ENCODE measurements around the gene GALNT10.

Gene GALNT10

GRCh38 chr5:154236536-154237375 is 46.2 kb downstream of the GALNT10 start:
- DNase-seq, result no peak

DNA sequence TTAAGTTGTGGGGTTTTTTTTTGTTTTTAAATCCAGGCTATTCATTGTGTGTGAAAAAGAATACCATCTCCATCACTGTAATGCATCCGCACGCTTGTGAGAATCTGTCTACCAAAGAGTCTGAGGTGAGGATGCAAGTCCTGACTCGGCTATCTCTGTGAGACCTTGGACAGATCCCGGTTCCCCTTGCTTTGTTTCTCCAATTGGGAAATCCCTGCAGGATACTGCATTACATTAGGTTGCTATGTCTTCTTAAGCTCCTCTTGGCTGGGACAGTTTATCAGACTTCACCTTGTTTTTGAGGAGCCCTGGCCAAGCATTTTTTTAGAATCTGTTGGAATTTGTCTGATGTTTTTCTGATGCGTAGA is 46.8 kb downstream of the GALNT10 start:
- DNase-seq, result no peak

GRCh38 chr5:154237946-154238345 is 47.4 kb downstream of the GALNT10 start:
- no peak for DNase-seq

DNA sequence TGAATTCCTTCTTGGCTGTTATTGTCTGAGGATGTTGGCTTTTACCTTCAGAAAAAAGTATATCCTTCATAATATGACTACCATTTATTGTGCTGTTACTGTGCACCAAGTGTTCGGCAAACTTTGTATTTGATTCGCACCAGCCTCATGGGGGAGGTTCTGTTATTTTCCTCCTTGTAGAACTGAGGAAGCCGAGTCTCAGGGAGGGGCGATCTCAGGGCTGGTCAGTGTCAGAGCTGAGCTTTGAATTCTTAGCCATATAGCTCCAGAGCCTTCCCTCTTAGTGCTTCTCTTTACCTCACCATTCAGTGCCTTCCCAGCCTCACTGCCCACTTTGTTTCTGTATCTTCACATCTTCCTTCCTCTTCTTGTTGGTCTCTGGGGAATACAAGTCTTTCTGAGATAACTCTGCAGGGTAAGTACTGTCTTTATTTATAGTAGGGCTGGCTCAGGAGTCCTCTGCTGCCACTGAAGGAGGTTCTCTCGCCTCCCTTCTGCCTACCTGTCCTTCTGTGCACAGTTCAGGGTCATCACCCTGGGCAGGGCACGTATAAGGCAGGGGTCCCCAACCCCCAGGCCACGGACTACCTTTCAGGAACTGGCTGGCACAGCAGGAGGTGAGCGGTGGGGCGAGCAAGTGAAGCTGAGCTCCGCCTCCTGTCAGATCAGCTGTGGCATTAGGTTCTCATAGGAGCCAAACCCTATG is 48.4 kb downstream of the GALNT10 start:
- no peak for DNase-seq

DNA sequence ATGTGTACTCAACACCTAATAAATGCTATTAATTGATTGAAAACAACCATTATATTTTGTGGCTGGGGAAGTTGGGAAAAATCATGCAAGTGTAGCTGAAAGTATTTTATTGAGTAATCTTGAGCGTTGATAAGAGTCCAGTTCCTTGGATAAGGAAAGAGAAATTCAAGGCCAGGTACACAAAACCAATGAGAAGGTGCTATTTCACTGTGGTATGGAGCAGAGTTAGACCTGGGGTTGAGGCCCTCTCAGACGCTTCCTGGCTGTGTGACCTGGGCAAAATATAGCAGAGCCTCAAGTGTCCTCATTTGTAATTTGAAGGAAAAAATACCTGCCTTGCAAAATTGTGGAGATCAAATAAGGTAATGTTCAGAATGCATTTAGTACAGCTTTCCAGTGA is 50.1 kb downstream of the GALNT10 start:
- no peak for DNase-seq

GRCh38 chr5:154241021-154241420 is 50.5 kb downstream of the GALNT10 start:
- DNase-seq, result no peak

- no peak for DNase-seq
Measured at GRCh38 chr5:154242442-154242841, 51.9 kb downstream of the GALNT10 start.

GRCh38 chr5:154242964-154243376 is 52.4 kb downstream of the GALNT10 start:
- DNase-seq, result peak; percentile 15

DNA sequence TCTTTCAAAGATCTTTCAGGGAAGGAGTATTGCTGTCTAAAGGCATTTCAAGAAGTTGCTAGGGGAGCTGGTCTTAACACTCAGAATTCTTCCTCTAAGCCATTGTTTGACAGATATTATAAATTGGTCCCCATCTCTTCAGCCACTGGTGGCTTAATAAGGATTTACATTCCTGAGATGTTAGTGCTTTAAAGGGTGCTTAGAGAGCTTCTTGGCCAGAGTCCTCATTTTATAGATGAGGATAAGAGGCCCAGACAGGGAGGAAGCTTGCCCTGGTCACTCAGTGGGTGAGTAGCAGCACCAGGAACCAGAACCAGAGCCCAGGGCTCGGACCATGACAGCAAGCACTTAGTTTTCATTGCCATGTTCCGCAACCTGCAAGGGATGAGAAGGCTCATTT is 53.2 kb downstream of the GALNT10 start:
- no peak for DNase-seq

DNA sequence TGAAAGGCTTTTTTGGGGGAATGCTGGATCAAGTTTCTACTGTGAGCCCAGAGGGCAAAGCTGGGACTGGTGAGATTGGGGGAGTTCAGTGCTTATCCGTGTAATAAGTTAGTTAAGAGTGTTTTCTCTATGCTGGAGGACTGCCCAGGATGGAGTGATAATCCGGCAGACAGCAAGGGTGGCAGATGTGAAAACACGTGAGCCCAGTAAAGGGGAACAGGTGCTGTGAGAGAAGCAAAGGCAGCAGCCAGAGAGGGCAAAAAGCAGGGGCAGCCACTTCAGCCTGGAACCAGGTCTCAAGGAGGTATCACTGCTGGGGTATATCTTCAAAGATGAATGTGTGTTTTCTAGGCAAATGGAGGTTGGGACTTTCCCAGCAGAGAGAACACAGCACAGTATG is 53.9 kb downstream of the GALNT10 start:
- no peak for DNase-seq

DNA sequence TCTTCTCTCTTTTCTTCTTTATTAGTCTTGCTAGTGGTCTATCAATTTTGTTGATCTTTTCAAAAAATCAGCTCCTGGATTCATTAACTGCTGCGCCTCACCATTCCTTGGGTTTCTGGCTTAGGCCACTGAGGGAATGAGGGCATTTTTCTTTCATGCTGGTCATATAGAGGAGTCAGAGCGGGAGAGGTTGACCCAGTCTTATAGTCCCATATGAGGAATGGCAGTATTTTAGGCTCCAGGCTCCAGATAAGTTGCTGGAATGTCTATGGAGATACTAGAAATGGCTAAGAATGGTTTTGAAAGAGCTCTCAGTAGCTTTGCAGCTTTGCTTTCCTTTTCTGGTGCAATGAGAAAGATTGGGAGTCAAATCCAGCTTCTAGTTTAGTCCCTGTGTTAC is 58.2 kb downstream of the GALNT10 start:
- no peak for DNase-seq

GRCh38 chr5:154249826-154250225 is 59.3 kb downstream of the GALNT10 start:
- DNase-seq, result no peak

DNA sequence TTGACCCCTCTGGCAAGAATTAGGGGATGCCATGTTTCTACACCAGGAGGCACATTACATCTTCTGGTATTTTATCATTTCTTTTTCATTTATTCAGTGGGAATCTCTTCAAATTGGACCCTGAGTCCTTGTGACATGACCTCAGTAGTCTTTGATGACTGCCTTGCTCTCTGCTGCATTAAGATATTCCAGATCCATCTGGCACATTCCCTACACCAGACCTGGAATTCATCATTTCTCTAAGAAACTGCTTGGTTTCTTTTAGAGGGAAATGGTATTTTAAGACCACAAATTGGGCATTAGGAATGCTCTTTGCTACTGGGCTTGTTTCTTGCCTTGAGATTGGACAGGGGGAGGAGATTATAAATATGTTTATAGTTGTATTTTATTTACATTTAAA is 61.0 kb downstream of the GALNT10 start:
- no peak for DNase-seq

GRCh38 chr5:154253807-154254206 is 63.3 kb downstream of the GALNT10 start:
- DNase-seq, result no peak

DNA sequence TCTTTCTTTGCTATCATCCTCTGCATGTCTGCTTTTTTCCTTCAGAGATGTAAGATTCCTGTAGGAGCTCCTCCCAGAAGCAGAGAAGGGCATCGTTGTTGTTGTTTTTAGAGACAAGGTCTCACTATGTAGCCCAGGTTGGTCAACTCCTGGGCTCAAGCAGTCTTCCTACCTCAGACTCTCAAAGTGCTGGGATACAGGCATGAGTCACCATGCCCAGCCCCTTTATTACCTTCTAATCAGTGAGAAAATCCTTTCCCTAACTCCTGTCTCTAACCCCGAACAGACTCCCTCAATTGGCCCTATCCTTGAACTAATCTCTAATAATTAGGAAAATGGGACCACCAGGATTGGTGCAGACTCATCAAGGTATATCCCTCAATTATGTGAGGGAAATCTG is 64.4 kb downstream of the GALNT10 start:
- no peak for DNase-seq

GRCh38 chr5:154257046-154257445 is 66.5 kb downstream of the GALNT10 start:
- DNase-seq, result no peak

DNA sequence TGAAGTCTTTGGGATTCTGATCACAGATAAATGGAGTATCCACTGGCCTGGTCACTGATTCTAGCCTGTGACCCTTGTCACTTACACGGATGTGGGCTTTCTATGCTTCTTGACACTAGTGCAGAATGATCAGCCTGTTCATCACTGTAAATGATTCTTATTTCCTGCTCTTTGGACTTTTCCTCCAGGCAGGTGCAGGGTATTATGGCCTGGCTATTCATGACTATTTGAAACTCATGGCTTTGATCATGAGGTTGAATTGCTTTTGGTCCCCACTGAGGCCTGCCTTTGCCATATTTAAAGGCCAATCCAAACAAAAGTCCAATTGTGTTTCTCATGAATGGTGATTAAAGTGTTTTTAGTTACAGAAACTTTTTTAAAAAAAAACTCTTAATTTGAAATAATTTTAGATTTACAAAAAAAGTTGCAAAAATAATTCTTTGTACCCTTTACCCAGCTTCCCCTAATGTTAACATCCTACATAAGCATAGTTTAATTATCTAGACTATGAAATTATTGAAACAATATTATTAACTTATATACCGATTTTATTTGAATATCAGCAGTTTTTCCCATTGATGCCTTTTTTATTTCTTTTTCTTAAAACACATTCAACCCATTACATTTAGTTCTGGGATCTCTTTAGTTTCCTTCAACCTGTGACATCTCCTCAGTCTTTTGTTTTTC is 68.1 kb downstream of the GALNT10 start:
- DNase-seq, result no peak

DNA sequence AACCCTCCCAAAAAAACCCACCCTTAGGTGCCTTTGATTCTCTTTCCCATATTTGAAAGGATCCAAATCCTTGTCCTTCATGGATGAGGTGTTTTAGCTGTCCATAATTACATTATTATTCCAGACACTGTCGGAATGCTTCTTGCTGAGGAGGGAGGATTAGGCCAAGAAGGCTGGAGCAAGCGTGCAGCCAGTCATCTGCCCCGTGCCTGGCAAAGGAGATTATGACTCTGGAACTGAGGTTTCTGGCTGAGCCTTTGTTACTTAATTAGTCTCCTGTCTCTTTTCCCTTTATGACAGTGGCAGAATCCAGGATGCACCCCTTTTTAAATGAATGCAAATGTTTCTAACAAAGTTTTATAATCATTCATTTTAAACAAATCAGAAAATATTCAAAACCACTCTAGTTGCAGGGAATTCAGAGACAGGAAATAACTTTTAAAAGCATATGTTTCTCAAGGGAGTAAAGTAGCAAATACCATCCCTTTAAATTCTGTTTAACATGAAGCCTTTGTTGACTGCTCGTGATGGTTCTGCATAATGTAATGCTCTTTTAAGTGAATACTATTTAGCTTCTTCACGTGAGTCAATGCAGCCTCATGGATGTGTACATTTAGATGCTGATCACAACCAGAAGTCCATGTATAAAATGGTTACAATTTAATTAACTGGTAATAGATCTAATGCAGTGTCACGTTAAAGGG is 69.8 kb downstream of the GALNT10 start:
- no peak for DNase-seq

DNA sequence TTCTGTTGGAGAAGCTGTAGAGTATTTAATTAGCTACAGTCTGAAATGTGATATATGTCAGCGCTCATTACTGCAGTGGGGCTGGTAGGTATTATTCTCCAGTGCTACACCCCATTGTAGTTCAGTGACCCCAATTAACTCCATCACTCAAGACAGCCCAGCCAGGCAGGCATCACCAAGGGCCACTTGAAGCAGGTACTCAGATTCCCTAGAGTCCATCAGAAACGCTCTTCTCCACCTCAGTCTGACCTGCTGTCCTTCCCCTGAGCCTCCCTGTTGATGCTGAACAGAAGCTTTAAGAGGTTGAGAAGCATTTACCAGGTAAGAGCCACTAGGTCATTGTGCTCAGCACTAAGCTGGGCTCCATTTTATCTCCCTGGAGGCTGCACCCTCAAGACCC is 71.8 kb downstream of the GALNT10 start:
- DNase-seq, result no peak

DNA sequence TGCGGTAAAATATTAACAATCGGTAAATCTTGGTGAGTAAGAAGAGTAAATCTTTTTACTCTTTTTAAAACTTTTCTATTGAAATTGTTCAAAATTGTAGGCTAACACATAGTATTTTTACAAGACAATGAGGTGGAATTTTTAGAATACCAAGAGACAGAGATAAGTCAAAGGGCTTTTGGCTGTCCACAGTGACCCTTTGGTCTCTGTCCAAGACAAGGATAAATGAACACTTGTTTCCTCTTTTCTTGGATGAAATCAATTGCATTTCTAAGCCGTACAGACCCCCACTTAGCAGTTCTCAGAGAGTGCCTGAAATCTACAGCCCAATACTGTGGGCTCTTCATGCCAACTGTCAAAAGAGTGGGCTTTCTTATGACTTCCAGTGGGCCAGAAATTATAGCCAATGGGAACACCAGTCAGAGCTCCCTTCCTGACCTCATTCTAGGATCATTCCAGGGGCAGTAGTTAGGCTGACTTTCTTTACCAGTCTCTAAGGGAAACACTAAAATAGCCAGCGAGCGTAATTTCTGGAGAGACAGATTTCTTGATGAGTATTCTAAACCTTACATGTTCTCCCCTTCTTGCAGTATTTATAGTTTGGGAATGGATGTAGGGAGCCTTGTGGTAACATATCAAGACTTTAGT is 74.1 kb downstream of the GALNT10 start:
- no peak for DNase-seq

DNA sequence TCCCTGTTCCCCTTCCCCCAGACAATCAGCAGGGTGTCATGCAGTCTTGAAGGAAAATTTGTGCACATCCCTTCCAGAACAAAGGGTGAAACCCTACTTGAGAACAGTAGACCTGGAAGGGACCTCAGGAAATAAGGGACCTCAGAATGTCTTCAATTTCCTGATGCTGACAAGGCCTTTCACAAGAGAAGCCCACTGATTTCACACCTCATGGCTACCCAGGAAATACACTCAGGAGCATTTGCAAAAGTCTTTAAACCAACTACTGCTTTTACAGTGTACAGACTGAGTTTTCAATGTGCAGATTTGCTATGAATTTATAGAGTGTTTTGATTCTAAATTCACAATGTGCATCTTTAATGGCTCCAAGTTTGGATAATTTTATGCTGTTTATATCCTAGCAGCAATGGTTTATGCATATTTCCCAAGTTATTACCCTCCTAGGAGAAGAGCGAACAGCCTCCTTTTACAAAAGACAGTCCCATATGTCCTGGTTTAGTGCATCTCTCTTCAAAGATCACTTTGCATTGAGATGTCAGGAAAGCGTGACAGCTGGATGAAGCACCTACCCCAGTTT is 74.8 kb downstream of the GALNT10 start:
- DNase-seq, result no peak

DNA sequence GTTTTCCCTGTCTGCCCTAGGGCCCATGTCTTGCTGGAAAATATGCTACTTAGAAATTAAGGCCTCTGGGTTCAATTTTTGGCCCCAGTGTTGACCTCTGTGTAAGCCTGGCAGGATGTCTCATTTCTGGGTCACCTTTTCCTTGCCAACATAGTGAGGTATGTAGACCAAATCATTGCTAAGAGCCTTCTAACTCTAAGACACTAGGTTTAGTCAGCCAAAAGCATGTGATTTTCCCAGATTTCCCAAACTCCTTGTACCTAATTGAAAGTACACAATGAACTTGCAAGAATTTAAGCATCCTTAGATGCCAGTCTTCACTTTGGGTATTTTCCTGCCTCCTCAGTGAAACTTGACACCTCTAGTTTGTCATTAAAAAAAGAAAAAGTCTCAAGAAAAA is 77.0 kb downstream of the GALNT10 start:
- DNase-seq, result no peak
